GM20431 (cell line): Measurements from ENCODE around the gene UBE4B.
"Not testable (repeated sequence)": the region's sequence is repeated elsewhere in the genome, so short reads cannot be mapped to it uniquely, and the experiment has no call there.

Experiments
- in situ Hi-C: fragments of 300-500 bp; cut with MseI, MboI; formaldehyde crosslinking; loops from one replicate; pipeline ENCODE4 v1.15.0; 2020; ENCODE audit warnings: low sequenced_read_pairs; ENCODE audit not compliant: unreplicated experiment

UBE4B gene

GRCh38 chr1:10068605-10069294 is 36.0 kb downstream of the UBE4B start:
- in situ Hi-C loops: no loop called here

DNA sequence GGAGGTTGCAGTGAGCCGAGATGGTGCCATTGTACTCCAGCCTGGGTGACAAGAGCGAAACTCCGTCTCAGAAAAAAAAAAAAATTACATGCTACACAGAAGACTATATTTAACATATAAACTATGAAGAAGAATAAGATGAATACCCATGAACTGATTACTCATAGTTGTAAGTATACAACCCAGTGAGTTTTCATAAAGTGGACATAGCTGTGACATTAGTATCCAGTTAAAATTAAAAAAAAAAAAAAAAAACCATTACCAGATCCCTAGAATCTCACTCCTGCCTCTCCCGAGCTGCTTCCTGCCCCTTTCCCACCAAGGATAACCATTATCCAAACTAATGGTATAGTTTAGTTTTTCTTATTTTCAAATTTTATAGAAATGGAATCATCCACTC is 37.4 kb downstream of the UBE4B start:
- in situ Hi-C loops: no loop called here

GRCh38 chr1:10071640-10072039 is 38.9 kb downstream of the UBE4B start:
- in situ Hi-C loops: no loop called here

GRCh38 chr1:10073371-10073770 is 40.6 kb downstream of the UBE4B start:
- in situ Hi-C loops: not testable (repeated sequence)

- in situ Hi-C loops: no loop called here
These were observed 41.5 kb downstream of the UBE4B start for GRCh38 chr1:10074059-10074851.

GRCh38 chr1:10074852-10075730 is 42.3 kb downstream of the UBE4B start:
- in situ Hi-C loops: no loop called here

GRCh38 chr1:10075732-10076131 is 43.0 kb downstream of the UBE4B start:
- in situ Hi-C loops: no loop called here

GRCh38 chr1:10078494-10078893 is 45.7 kb downstream of the UBE4B start:
- in situ Hi-C loops: no loop called here

DNA sequence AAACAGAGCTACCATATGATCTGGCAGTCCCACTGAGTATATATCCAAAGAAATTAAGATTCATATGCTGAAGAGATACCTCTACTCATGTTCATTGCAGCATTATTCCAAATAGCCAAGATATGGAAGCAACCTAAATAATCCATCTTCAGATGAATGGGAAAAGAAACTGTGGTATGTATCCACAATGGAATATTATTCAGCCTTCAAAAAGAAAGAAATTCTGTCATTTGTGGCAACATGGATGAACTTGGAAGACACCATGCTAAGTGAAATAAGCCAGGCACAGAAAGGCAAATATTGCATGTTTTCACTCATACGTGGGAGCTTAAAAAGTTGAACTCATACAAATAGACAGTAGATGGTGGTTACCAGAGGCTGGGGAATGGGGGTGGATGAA is 47.8 kb downstream of the UBE4B start:
- in situ Hi-C loops: no loop called here

GRCh38 chr1:10082785-10083479 is 50.2 kb downstream of the UBE4B start:
- in situ Hi-C loops: no loop called here

GRCh38 chr1:10084045-10084444 is 51.3 kb downstream of the UBE4B start:
- in situ Hi-C loops: no loop called here

DNA sequence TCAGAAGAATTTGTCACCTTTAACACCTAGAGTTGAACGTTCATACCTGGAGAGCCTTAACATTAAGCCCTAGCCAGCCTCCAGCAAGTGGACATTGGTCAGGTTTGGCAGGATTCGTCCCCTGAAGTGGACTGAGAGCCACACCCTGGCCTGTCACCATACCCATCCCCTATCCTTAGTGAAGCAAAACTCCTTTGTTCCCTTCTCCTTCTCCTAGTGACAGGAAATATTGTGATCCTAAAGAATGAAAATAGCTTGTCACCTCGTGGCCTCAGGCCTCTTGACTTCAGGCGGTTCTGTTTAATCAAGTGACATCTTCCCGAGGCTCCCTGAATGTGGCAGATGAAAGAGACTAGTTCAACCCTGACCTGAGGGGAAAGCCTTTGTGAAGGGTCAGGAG is 52.3 kb downstream of the UBE4B start:
- in situ Hi-C loops: no loop called here

DNA sequence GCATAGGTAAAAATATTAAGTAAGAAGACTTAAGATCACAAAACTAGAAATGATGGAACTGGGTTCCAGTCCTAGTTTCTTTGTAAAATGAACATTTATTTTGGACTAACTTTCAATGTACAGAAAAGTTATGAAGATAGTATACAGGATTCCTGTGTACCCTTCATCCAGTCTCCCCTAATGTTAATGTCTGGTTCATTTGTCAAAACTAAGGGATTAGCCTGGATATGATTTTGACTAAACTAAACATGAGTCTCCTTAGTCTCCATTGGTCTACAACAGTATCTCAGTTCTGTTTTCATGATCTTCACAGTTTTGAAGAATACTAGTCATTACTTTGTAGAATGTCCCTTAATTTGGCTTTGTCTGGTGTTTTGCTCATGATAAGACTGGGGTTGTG is 54.5 kb downstream of the UBE4B start:
- in situ Hi-C loops: no loop called here

DNA sequence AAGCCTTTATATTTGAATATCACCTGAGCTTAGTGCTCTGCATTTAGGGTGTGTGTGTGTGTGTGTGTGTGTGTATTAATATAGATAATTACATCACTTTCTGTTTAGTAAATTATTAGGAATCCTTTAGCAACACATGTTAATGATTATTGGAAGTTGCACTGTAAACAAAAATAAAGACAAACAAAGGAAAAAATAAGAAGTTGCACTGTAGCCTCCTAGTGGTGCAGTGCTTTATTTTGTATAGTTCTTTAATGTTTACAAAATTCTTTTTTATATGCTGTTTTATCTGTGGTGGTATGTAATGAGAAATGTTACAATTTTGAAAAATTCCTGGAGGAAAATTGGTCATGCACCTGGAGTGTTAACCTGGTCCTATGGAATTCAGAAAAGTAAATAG is 69.2 kb downstream of the UBE4B start:
- in situ Hi-C loops: no loop called here

DNA sequence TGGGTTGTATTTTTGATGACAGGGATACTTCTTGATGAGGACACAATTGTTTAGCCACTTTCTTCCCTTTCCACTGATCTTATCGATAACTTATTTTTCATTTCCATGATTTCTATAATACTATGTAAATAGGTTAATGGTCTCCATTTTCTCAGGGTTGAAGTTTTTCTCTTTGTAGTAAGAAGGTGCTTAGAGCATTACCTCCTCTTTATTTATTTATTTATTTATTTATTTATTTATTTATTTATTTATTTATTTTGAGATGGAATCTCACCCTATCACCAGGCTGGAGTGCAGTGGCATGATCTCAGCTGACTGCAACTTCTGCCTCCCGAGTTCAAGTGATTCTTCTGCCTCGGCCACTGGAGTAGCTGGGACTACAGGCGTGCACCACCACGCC is 70.4 kb downstream of the UBE4B start:
- in situ Hi-C loops: no loop called here

DNA sequence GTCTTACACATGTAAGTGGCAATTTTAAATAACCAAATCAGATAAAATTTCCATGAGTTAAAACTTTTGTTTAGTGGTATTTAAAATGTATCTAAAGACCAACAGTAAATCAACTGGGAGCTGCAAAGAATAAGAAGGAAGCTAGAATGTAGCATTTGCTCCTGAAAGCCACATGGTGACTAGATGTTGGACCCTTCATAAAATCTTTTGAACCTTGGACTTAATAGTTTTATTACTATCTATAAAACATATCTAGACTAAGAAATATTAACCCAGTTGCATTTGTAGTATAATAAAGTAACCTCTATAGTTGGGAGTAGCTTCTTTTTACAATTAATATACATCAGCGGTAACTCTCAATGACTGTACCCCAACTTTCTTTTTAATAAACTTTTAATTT is 72.1 kb downstream of the UBE4B start:
- in situ Hi-C loops: no loop called here

DNA sequence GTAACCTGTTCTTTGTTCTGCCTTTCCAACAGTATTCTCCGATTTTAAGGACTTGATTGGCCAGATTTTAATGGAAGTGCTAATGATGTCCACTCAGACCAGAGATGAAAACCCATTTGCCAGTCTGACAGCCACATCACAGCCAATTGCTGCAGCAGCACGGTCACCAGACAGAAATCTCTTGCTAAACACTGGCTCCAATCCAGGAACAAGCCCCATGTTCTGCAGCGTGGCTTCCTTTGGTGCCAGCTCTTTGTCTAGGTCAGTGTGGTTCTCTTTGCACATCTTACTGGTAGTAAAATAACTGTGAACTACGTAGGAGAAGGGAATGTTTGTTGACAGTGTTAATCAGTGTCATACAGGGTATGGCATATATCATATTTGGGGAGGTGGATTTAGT is 72.7 kb downstream of the UBE4B start:
- in situ Hi-C loops: no loop called here

DNA sequence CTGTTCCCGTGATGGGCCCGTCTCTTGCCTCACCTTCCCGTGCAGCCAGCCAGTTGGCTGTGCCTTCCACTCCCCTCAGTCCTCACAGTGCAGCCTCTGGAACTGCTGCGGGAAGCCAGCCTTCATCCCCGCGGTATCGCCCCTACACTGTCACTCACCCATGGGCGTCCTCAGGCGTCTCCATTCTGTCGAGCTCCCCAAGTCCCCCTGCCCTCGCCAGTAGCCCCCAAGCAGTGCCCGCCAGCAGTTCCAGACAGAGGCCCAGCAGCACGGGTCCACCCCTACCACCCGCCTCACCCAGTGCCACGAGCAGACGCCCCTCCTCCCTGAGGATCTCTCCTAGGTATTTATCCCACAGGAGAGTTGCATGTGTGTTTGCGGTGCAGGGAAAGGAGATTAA is 73.5 kb downstream of the UBE4B start:
- in situ Hi-C loops: no loop called here

DNA sequence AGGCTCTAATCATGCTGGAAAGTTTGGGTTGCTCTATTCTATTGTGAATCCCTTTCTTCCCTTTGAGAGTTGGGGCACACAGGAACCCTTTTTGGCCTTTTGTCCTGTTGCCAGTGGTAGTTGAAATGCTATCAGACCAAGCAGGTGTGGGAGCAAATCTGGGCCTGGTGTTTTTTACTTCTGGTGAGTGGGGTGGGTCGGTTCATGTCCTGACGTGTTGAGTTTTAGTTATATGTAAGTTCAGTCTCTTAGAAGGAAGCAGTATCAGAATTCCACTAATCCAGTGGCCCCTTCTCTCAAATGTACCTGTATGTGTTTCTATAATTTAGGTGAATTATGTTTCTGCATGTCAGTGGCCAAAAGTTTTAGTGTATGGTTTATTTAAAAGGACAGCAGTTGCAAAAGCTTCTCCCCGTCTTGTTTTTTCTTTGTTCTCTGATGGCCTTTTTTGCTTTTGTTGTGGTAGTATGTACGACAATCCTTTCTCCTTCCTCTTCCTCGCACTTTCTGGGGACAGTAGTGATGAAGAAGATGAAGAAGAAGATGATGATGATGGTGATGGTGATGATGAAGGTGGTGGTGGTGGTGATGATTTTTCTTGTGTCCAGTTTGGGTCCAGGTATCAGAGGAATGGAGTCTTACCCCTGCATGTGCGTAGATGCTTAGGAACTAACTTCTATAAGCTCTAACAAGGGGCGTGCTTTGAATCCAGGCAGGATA is 74.2 kb downstream of the UBE4B start:
- in situ Hi-C loops: no loop called here

- in situ Hi-C loops: not testable (repeated sequence)
These were observed 74.7 kb downstream of the UBE4B start for GRCh38 chr1:10107476-10107847.
